HG02970 (cell line): ENCODE measurements around the gene MCC.

Experiments
- ATAC-seq: cut with Tn5 transposase; IDR thresholded peaks from one replicate; pipeline ENCODE4 v1.9.1; 2021; ENCODE audit warnings: mild to moderate bottlenecking, moderate library complexity, moderate number of reproducible peaks; ENCODE audit not compliant: unreplicated experiment, low FRiP score

MCC gene

DNA sequence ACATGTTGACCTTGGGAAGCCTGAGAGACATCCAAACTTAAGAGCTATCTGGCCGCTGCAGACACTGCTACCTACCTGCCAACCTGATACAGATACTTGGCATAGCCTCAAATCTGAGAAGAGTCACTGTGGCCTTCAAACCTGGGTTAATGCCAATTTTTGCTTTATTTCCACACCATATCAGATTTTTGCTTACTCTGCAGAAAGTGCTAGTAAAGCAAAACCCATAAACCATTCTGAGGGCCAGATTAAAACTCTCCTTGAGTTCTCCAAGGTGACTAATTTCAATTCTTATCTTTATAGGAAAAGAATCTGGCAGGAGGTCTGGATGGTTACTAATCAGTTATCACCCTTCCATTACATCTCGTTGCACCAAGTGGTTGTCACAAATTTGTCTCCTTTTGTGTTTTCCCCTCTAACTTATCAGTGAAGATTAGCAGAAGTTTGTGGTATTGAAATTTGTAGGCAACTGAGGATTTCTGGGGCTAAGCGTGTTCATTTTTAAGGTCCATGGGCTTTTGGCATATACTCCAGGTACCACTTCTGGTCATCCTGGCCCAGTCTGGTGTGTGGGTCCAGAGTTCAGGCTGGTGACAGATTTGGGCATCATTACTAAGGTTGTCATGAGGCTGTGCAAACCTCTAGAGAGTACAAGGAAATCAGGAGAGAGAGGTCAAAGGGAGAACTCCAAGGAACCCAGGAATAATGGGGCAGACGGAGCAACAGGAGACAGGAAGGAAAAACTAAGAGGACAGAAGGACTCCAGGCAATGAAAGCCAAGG, 231.4 kb downstream of the MCC start:
- ATAC-seq: no peak

DNA sequence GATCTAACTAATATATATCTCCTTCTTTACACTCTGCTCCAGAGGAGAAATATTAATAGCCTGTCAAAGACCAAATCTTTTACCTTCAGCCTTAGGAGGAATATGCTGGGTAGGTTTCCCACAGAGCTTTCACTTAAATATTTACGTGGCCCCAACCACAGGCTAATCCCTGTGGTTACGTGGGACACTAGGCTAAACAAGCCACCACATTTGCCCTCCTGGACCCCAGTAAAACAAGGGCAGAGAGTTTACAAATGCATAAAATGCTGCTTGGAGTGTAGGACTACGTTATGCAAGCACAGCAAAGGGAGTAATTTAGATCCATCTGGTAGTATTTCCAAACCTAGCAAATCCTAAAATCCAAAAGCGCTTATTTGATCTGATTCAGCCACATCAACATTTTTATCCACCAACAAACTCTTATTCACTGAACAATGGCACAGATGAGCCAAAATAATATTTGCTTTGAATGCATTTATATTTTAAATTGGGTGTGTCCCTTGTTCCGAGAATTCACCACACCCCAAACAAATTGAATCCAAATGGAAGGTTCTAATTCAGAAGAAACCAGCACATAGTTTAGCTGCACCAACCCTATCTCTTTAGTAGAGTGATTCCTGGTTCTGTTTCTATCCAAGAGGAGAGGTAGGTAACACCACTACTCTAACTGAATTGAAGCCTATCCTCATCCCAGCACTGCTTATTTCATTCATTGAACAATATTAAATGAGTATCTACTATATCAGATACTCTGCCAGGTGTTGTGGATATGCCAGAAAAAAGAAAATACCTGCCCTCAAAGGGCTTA, 232.5 kb downstream of the MCC start:
- ATAC-seq: no peak

DNA sequence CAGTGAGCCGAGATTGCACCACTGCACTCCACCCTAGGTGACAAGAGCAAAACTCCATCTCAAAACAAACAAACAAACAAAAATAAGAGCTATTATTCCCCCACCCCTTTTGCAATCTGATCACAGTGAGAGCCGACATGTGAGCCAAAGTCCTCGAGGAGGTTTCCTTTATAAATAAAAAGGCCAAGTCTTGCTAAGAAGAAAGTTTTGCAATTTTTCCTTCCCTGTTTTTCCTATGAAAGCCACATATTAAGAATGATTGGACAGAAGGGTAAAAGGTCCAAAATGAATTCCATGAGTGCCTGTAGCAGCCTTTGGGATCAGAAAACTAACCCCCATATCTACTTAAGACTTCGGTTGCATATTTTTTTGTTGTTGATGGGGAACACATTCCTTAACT, 233.1 kb downstream of the MCC start:
- no peak for ATAC-seq

- ATAC-seq: no peak
Observed at GRCh38 chr5:113253037-113253436, 235.2 kb downstream of the MCC start.

GRCh38 chr5:113252066-113252465, 236.2 kb downstream of the MCC start:
- no peak for ATAC-seq

GRCh38 chr5:113250341-113250953, 237.8 kb downstream of the MCC start:
- ATAC-seq: no peak

DNA sequence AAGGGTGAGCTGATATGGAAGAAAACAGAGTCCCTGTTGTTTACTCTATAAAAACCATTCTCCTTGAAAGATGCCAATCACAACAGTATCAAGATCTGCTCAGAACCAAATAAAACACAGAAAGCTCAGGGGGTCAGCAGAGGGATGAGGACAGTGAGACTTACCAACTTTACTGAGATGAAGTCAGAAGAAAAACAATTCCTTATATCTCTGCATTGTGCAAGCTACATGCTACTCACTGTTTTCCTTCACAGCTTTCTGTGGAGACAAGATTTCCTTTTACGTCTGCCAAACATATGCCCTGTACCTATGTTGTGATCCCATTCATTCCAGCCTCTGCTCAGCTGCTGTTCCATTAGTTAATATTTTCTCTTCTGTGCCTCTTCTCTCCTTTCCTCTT, 239.0 kb downstream of the MCC start:
- ATAC-seq: no peak

DNA sequence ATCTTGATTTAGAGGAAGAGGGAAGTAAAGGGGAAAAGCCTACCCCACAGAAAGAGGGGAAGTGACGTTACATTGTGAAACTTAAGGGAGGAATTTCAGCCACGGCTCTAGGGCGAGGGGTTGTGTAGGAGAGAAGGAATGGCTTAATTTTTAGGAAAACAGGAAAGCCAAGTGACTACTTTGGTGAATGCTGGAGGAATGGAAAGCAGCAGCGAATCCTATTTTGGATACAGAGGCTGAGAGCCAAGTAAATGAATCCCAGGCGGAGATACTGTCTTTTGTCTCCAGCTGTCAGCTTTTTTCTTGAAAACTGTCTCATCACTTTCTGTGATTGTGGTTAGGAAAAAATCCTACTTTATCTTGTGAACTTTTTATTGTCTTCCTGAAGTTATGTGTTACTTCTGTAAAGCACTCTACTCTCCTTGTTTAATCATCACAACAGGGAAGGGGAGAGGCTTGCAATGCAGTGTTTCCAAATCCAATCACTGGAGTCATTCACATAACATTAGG, 241.8 kb downstream of the MCC start:
- ATAC-seq: no peak

DNA sequence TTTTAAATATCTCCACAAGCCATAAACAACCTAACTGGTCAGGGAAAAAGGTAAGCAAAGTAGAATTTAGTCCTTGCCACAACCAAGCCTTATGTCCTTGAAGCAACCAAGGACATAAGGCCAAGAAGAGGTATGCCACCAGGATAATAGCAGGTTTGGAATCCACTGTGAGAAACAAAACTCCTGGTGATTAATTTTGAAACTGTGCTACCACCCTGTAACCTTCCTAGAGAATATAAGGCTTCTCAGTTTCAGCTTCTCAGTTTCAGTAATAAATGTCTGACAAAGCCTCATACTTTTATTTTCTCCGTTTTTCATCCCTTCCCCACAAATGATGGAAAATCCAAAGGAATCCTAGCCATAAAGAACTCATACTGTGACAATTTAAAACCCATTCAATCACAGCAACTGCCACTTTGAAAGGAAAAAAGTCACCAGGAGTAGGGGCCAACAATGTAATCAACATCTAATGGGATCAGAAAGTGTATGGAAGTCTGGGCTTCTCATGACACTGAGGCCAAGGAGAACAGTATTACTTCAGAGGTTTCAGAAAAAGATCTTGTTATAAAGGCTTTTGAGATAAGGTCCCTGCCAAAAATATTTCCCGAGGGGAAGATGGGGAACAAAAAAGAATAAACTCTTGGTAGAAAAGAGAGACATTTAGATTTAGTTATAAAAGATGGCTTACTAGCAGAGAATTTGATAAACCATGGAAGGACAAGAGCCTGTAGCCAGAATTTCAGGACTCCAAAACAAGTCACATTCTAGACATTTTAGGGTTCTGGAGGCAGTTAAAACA, 242.6 kb downstream of the MCC start:
- ATAC-seq: no peak

DNA sequence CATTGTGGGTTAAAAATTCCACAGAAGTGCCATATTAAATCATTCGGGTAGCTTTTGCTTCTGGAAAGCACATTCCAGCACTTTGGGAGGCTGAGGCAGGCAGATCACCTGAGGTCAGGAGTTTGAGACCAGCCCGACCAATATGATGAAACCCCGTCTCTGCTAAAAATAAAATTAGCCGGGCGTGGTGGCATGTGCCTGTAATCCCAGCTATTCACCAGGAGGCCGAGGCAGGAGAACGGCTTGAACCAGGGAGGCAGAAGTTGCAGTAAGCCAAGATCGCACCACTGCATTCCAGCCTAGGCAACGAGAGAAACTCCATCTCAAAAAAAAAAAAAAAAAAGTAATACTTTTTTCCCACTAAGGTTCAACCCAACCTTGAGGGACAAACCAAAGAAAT, 243.3 kb downstream of the MCC start:
- ATAC-seq: no peak

- ATAC-seq: no peak
Observed at GRCh38 chr5:113243349-113243664, 244.9 kb downstream of the MCC start.

DNA sequence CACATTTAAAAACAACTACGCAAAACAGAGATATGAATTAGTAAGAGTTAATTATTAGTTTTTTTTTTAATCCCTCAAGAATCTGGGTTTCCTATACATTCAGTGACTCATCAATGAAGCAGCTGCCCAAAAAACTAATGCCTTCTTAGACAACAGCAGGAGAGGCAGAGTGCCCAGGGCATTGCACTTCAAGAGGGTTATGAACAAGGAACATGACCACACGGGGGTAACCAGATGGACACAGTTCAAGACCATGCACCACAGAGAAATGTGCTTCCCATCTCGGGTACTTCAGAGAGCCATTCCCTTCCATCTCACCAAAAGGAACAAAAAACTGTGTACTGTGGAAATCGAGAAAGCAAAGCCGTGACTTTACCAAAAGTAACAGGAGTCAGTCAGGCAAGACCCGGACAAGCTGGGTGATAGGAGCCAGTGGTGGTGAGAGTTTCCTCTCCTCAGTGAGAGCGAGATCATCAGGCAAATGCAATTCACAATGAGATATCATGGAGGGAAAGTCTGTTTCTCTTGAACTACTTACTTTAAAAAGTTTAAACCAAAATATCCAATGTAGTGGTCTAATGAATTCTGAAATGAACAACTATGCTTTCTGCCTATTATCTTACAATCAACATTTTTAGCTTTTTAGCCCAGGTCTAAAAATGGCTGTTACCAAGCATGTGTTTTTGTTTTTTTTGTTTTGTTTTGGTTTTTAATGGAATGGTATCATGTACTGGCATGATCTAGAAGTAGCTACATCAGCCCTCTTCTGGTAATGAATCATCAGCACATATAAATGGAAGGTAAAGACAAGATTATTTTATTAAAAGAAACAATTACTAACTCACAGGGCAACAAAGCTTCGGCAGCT, 245.5 kb downstream of the MCC start:
- ATAC-seq: no peak

GRCh38 chr5:113240951-113241726, 247.1 kb downstream of the MCC start:
- ATAC-seq: no peak

GRCh38 chr5:113240032-113240431, 248.2 kb downstream of the MCC start:
- no peak for ATAC-seq

DNA sequence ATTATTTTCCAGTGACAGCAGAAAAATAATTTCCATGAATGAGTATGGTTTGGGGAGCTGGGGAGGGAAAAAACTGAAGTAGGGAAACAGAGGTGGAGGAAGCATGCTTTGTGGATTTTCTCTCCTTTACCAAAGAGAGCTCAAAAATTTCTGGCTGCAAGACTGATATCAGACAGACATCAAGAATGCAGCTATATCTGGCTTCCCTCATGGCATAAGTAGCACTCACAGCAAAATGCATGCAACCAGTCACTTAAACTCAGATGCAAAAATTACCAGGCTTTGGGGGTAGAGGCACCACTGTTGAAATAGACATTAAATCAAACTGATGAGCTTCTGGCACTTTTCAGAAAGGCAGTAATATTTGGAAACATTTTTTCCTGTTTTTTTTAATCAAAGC, 250.4 kb downstream of the MCC start:
- ATAC-seq: no peak

GRCh38 chr5:113236536-113237288, 251.5 kb downstream of the MCC start:
- no peak for ATAC-seq

- ATAC-seq: no peak
Observed at GRCh38 chr5:113235884-113236283, 252.4 kb downstream of the MCC start.

DNA sequence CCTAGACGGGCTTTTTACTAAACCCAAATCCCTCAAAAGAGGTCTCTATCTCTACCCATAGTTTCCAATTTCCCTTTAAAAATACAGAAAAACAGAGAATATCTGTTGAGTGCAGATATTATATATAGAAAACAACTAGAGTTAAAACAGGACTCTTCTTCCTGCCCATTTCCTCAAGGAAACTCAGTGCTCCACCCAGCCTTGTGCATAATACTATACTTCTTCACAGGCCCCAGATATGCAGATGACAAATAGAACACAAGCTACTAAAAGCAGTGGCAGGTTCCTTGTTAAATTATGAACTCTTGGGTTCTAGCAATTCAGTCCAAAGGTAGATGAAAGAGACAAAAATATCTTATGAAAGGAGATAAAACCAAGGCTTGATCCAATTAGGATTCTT, 253.7 kb downstream of the MCC start:
- ATAC-seq: no peak
